Osteoblast (primary cell): ENCODE data around the gene SLC27A4. TPM values are rescaled to one million over a fixed set of nuclear protein-coding genes. Genes with fewer than 3 reads are reported as not detected.

Experiments
- DNase-seq: peaks from one replicate; pipeline ENCODE4 v3.0.0; 2011; ENCODE audit warnings: low spot score, mixed read lengths; ENCODE audit not compliant: insufficient read length; ENCODE audit errors: missing footprints
- H2AFZ ChIP-seq: 2 replicates; pipeline ENCODE4 v1.6.0; 2011; ENCODE audit warnings: mild to moderate bottlenecking, low read length
- H3K27ac ChIP-seq: 2 replicates; pipeline ENCODE4 v1.5.1; 2011; ENCODE audit warnings: mild to moderate bottlenecking, low read depth, low read length, moderate library complexity
- H3K27me3 ChIP-seq: 2 replicates; pipeline ENCODE4 v1.6.0; 2012; ENCODE audit warnings: mild to moderate bottlenecking, control low read depth, inconsistent platforms, low read length, moderate library complexity; ENCODE audit not compliant: insufficient read depth
- H3K36me3 ChIP-seq: 2 replicates; pipeline ENCODE4 v1.5.1; 2011; ENCODE audit warnings: mild to moderate bottlenecking, low read length, control low read depth, moderate library complexity; ENCODE audit not compliant: insufficient read depth
- H3K4me1 ChIP-seq: 2 replicates; pipeline ENCODE4 v1.5.1; 2011; ENCODE audit warnings: mild to moderate bottlenecking, low read length, control low read depth, moderate library complexity; ENCODE audit not compliant: insufficient read depth
- H3K4me2 ChIP-seq: 2 replicates; pipeline ENCODE4 v1.6.0; 2011; ENCODE audit warnings: mild to moderate bottlenecking, low read length; ENCODE audit not compliant: insufficient read depth
- H3K4me3 ChIP-seq: fragments of 200-600 bp; sonication (generic); 3 replicates; pipeline ENCODE4 v1.5.1; 2012; ENCODE audit warnings: mild to moderate bottlenecking, low read length, inconsistent platforms; ENCODE audit not compliant: insufficient read depth
- H3K79me2 ChIP-seq: 2 replicates; pipeline ENCODE4 v1.6.0; 2012; ENCODE audit warnings: mild to moderate bottlenecking, low read length, control low read depth, inconsistent platforms; ENCODE audit not compliant: insufficient read depth
- H3K9me3 ChIP-seq: 2 replicates; pipeline ENCODE4 v1.5.1; 2011; ENCODE audit warnings: low read depth, low read length, control low read depth
- H4K20me1 ChIP-seq: 2 replicates; pipeline ENCODE4 v1.6.0; 2012; ENCODE audit warnings: mild to moderate bottlenecking, low read length, control low read depth; ENCODE audit not compliant: insufficient read depth
- CTCF ChIP-seq: IDR thresholded peaks from 2 replicates; pipeline ENCODE4 v1.5.1; 2011; ENCODE audit warnings: mild to moderate bottlenecking, low read depth, low read length, moderate library complexity; ENCODE audit errors: extremely low read depth
- total RNA-seq: library from RNA; depleted of rRNA; stranded (reverse); fragments of >200 nt; gene quantifications from 2 replicates; pipeline ENCODE4 v1.2.3, GENCODE V29; 2012

The SLC27A4 gene
- total RNA-seq, 1 donor = 21.4 TPM

DNA sequence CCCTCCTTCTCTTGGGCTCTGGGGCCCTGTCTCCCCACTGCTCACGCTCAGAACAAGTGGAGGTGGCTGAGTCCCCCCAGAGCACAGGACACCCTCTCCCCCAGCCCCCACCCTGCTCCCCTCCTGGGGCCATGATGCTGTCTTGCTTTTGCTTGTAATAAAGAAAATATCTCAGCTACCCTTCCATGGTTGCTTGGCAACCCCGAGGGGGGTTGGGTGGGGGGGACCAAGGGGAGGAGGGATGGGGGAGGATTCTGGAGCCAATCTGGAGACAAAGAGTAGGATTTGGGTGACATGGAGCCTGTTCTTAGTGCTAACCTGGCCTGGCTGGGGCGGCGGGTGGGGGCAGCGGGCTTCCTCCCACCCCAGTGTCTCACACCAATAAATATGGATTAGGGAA, 64.2 kb downstream of the SLC27A4 start:
- Histone ChIP-seq H3K36me3 (no peaks in the 10 kb centered on the region), H2AFZ (no peak overlapping the region), H3K79me2 (no peaks in the 10 kb centered on the region), H4K20me1 (no peaks in the 10 kb centered on the region), H3K27me3 (peaks cover 6% of the 10 kb centered on the region), H3K27ac (no peak overlapping the region), H3K4me3 (no peak overlapping the region), H3K4me1 (peaks cover 10% of the 10 kb centered on the region), H3K4me2 (no peak overlapping the region), H3K9me3 (no peaks in the 10 kb centered on the region)
- TF ChIP-seq CTCF = no peak
- DNase-seq = no peak

DNA sequence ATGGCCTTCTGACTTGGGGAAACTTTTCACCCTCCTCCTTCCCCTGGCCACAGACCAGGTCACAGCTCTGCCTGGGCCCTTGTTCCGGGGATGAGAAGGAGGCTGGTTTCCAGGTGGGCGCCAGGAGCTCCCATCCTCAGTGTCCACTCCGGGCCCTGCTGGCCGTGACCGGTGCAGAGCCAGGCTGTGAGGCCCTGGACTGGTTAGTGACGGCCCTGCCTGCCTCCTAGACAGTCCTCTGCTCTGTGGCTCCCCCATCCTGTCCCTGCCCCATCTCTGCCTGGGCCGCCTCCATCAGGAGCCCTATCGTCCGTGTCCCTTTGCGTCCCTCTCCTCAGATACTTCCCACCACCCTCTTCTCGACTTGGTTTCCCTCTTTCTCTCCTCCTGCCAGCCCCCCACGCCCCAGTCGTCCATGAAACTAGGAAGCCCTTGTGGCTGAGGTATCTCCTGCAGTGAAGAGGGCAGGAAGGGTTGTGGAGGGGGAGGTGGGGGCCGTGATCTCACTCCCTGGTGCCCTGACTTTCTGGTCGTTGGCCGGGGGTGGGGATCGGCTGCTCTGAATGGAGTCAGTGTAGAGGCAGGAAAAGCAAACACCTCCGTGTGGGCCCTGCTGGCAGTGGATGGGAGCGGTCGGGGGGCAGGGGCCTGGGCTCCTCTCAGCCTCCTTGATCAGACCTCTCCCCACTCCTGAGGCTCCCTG, 64.9 kb downstream of the SLC27A4 start:
- Histone ChIP-seq H3K27me3 (peaks cover 2% of the 10 kb centered on the region), H3K4me1 (peaks cover 10% of the 10 kb centered on the region), H4K20me1 (no peaks in the 10 kb centered on the region), H3K79me2 (no peaks in the 10 kb centered on the region), H3K36me3 (no peaks in the 10 kb centered on the region), H3K9me3 (no peaks in the 10 kb centered on the region), H3K27ac (no peak overlapping the region), H3K4me2 (no peak overlapping the region), H2AFZ (peak overlapping the region; percentile 35), H3K4me3 (no peak overlapping the region)
- no peak for TF ChIP-seq CTCF
- peak; percentile 59 for DNase-seq

GRCh38 chr9:128405780-128406171, 65.4 kb downstream of the SLC27A4 start:
- Histone ChIP-seq H4K20me1 (no peaks in the 10 kb centered on the region), H3K9me3 (no peaks in the 10 kb centered on the region), H3K4me3 (no peak overlapping the region), H3K27ac (no peak overlapping the region), H3K4me1 (peaks cover 10% of the 10 kb centered on the region), H3K4me2 (no peak overlapping the region), H3K79me2 (no peaks in the 10 kb centered on the region), H3K27me3 (peaks cover 4% of the 10 kb centered on the region), H3K36me3 (no peaks in the 10 kb centered on the region), H2AFZ (peak overlapping the region; percentile 35)
- DNase-seq = peak; percentile 75
- no peak for TF ChIP-seq CTCF

DNA sequence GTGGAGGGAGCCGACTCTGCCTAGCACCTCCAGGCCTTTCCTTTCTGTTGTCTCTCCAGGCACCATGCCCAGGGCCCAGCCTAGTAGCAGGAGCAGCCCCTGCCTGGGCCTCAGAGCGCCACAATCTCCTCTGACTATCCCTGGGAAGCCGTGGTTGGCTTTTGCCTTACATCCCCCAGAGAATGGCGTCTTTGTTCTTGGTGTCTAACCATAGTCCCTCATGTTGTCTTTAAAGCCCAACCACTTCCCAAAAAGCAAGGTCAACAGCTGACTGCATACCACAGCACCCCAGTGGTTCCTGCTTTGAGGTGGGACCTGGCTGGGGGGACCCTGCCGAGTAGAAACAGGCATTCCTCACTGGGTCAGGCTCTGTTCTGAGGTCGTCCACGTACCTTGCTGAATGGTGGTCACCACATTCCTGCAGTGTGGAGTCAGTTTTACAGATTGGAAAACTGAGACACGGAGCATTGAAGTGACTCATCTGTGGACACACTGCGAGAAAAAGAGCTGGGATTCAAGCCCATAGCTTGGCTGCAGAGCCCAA, 66.6 kb downstream of the SLC27A4 start:
- no peak overlapping the region for H3K4me3 ChIP-seq
- H3K9me3 ChIP-seq = no peaks in the 10 kb centered on the region
- no peaks in the 10 kb centered on the region for H4K20me1 ChIP-seq
- peaks cover 10% of the 10 kb centered on the region for H3K4me1 ChIP-seq
- H3K27ac ChIP-seq = peak overlapping the region; percentile 44
- H3K27me3 ChIP-seq = peaks cover 4% of the 10 kb centered on the region
- no peak for TF ChIP-seq CTCF
- DNase-seq = peak; percentile 93
- H3K79me2 ChIP-seq = no peaks in the 10 kb centered on the region
- no peaks in the 10 kb centered on the region for H3K36me3 ChIP-seq
- peak overlapping the region; percentile 23 for H3K4me2 ChIP-seq
- H2AFZ ChIP-seq = peak overlapping the region; percentile 89
